ENCODE data around the gene HPCAL1.

- TF ChIP-seq CTCF (conservative IDR thresholded peaks at IDR 0.05; ENCODE audit: low read depth, low read length) (no peak), EZH2 (IDR thresholded peaks at IDR 0.05; ENCODE audit: low read length, unreplicated experiment) (no peak)
These were observed 35.8 kb downstream of the HPCAL1 start for GRCh38 chr2:10338270-10339188.
